Gastrocnemius medialis (tissue), 4 donors: Measurements from ENCODE around the gene EYS. TPM values are rescaled to one million over a fixed set of nuclear protein-coding genes. Genes with fewer than 3 reads are reported as not detected.

ENCODE experiments used
- ATAC-seq, 2 donors: fragments of 150-250 bp; one replicate each; pipeline ENCODE4 v1.9.1; 2016
- DNase-seq, 2 donors: peaks; one replicate each; pipeline ENCODE4 v3.0.0-alpha.2; 2019
- H3K27ac ChIP-seq, 4 donors: fragments of 200-600 bp; sonication (generic); 1 replicate in 1 of 4; 2 replicates in 3 of 4; pipeline ENCODE4 v1.5.1; 2016 to 2018; ENCODE audit warnings: mild to moderate bottlenecking in 2 of 4, moderate library complexity in 1 of 4
- H3K27me3 ChIP-seq, 3 donors: fragments of 200-600 bp; sonication (generic) in 2 of 3; 1 replicate in 1 of 3; 2 replicates in 2 of 3; pipeline versions ENCODE4 v1.5.1 to v1.6.0; 2016 to 2019; ENCODE audit warnings: mild to moderate bottlenecking in 1 of 3, moderate library complexity in 1 of 3
- H3K36me3 ChIP-seq, 2 donors: fragments of 200-600 bp; sonication (generic) in 1 of 2; one replicate each; pipeline ENCODE4 v1.5.1; 2017 to 2018
- H3K4me1 ChIP-seq, 2 donors: fragments of 200-600 bp; sonication (generic) in 1 of 2; one replicate each; pipeline ENCODE4 v1.5.1; 2016 to 2017; ENCODE audit warnings: mild to moderate bottlenecking in 2 of 2
- H3K4me3 ChIP-seq, 4 donors: fragments of 200-600 bp; sonication (generic) in 3 of 4; 1 replicate in 1 of 4; 2 replicates in 3 of 4; pipeline ENCODE4 v1.5.1; 2016 to 2019; ENCODE audit warnings: mild to moderate bottlenecking in 2 of 4
- H3K9me3 ChIP-seq, 3 donors: fragments of 200-600 bp; sonication (generic) in 2 of 3; 1 replicate in 1 of 3; 2 replicates in 2 of 3; pipeline ENCODE4 v1.5.1; 2016 to 2019
- POLR2A ChIP-seq, 2 donors: fragments of 450-650 bp; IDR thresholded peaks; one replicate each; pipeline ENCODE4 v1.6.1; 2017; ENCODE audit warnings: antibody characterized with exemption in 2 of 2, mild to moderate bottlenecking in 2 of 2, moderate library complexity in 2 of 2
- in situ Hi-C, 4 donors: fragments of 200-750 bp; cut with MboI; loops; one replicate each; pipeline versions ENCODE4 v1.15.0 to v1.8.0; 2017; ENCODE audit warnings: low sequenced_read_pairs in 4 of 4
- intact Hi-C: fragments of 100-400 bp; cut with DNase I; formaldehyde crosslinking; loops from one replicate; pipeline ENCODE4 v1.15.1; 2023; ENCODE audit warnings: low total_unique reads
- total RNA-seq, 4 donors: library from RNA; depleted of rRNA; stranded (reverse); fragments of >200 nt; gene quantifications; one replicate each; pipeline versions ENCODE4 v1.1.0 to v1.2.3, GENCODE V29; 2016
- TF ChIP-seq, protein P1 (sequence below), 5 experiments: fragments of 450-650 bp in 3 of 5; fragments of 200-600 bp in 2 of 5; sonication (generic) in 2 of 5; IDR thresholded peaks in 4 of 5; conservative IDR thresholded peaks in 1 of 5; 1 replicate in 4 of 5; 2 replicates in 1 of 5; pipeline ENCODE4 v1.5.1; 2016 to 2019; ENCODE audit warnings: antibody characterized with exemption in 5 of 5, mild to moderate bottlenecking in 3 of 5, moderate library complexity in 3 of 5

Gene EYS
- total RNA-seq, 4 donors from 2014 or later, result 0.20 TPM; not detected in 3

DNA sequence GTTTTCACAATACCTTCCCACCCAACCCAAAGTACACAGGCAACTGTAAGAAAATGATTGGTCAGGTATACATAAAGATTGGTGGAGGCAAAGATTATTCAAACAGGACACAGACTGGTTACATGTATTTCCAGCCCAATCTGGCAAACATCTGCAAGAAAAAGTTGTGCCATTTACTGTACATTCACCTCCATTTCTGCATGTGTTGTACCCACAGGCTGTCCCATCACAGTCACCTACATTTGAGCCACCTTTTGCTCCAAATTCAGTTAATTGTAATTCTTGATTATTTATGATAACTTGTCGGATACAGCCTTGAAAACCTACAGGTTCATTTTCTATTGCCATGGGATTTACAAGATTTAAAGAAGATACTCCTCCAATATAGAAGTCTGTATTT, 1985.8 kb downstream of the EYS start:
- Histone ChIP-seq H3K36me3 (no peaks in the 10 kb centered on the region), H3K9me3 (no peaks in the 10 kb centered on the region), H3K27me3 (no peaks in the 10 kb centered on the region), H3K4me3 (no peak overlapping the region), H3K4me1 (no peaks in the 10 kb centered on the region), H3K27ac (no peak overlapping the region)
- DNase-seq (no peak), ATAC-seq (no peak)
- TF ChIP-seq, protein P1, sequence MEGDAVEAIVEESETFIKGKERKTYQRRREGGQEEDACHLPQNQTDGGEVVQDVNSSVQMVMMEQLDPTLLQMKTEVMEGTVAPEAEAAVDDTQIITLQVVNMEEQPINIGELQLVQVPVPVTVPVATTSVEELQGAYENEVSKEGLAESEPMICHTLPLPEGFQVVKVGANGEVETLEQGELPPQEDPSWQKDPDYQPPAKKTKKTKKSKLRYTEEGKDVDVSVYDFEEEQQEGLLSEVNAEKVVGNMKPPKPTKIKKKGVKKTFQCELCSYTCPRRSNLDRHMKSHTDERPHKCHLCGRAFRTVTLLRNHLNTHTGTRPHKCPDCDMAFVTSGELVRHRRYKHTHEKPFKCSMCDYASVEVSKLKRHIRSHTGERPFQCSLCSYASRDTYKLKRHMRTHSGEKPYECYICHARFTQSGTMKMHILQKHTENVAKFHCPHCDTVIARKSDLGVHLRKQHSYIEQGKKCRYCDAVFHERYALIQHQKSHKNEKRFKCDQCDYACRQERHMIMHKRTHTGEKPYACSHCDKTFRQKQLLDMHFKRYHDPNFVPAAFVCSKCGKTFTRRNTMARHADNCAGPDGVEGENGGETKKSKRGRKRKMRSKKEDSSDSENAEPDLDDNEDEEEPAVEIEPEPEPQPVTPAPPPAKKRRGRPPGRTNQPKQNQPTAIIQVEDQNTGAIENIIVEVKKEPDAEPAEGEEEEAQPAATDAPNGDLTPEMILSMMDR (IDR thresholded peaks at IDR 0.05 in 4 of 5, conservative IDR thresholded peaks at IDR 0.05 in 1 of 5), result no peak
- TF ChIP-seq POLR2A (IDR thresholded peaks at IDR 0.05), result no peak
- intact Hi-C loops (no loop called here), in situ Hi-C loops (no loop called here)

DNA sequence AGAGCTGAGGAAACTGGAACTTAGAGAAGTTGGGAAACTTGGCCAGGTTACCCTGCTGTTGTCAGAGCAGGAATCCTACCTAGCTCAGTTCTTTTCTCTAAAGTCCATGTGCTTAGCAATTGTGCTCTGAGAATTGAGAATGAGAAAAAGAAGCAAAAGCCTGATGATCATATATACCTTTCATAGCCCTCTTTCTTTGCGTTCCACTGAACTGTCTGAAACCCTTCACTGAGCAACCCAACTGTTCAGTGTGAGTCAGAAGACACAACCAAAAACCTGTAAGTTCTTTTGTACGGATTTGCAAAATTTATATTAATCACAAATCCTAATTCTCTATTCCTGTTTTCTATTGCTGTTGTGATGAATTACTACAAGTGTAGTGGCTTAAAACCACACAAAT, 1990.9 kb downstream of the EYS start:
- ATAC-seq, result no peak
- no peaks in the 10 kb centered on the region for H3K9me3 ChIP-seq
- intact Hi-C loops, result no loop called here
- no peaks in the 10 kb centered on the region for H3K27me3 ChIP-seq
- peaks cover 0 to 30% of the 10 kb centered on the region in 2 donors for H3K36me3 ChIP-seq
- in situ Hi-C loops, result no loop called here
- H3K4me3 ChIP-seq, result no peak overlapping the region
- no peak overlapping the region for H3K27ac ChIP-seq
- DNase-seq, result no peak
- no peak for TF ChIP-seq POLR2A (IDR thresholded peaks at IDR 0.05)
- TF ChIP-seq, protein P1 (IDR thresholded peaks at IDR 0.05 in 4 of 5, conservative IDR thresholded peaks at IDR 0.05 in 1 of 5), result no peak
- H3K4me1 ChIP-seq, result no peaks in the 10 kb centered on the region

DNA sequence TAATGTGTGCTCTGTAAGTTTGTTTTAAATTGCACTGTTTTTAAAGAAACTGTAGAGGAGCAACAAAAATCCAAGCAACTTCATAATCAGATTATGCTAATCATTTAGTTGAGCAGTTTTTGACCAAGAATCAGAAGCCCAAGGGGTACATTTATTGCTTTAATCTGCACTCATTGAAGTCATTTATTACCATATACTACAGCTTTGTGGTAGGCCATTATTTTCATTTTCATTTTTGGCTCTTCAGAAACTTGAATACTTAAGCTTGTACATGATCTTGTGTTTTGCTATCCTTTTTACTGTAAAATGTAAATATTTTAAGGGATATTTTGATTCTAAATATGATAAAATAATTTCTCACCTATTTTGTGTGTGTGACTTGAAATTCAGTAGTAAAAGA, 1992.9 kb downstream of the EYS start:
- no peaks in the 10 kb centered on the region for H3K9me3 ChIP-seq
- H3K4me3 ChIP-seq, result no peak overlapping the region
- H3K4me1 ChIP-seq, result no peaks in the 10 kb centered on the region
- DNase-seq (no peak), ATAC-seq (no peak)
- no peak for TF ChIP-seq POLR2A (IDR thresholded peaks at IDR 0.05)
- TF ChIP-seq, protein P1 (IDR thresholded peaks at IDR 0.05 in 4 of 5, conservative IDR thresholded peaks at IDR 0.05 in 1 of 5), result no peak
- in situ Hi-C loops (no loop called here), intact Hi-C loops (no loop called here)
- H3K27me3 ChIP-seq, result no peaks in the 10 kb centered on the region
- no peak overlapping the region for H3K27ac ChIP-seq
- peaks cover 3 to 51% of the 10 kb centered on the region in 2 donors for H3K36me3 ChIP-seq

DNA sequence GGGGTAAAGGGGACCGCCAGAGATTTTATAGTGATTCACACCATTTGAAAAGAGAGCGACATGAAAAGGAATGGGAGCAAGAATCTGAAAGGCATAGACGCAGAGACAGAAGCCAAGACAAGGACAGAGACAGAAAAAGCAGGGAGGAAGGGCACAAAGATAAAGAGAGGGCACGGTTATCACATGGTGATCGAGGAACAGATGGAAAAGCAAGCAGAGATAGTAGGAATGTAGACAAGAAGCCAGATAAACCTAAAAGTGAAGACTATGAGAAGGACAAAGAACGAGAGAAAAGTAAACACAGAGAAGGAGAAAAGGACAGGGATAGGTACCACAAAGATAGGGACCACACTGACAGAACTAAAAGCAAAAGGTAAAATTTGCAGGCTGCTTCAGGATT, 1993.7 kb downstream of the EYS start:
- in situ Hi-C loops, result no loop called here
- Histone ChIP-seq H3K36me3 (peaks cover 3 to 57% of the 10 kb centered on the region in 2 donors), H3K27me3 (no peaks in the 10 kb centered on the region), H3K4me1 (no peaks in the 10 kb centered on the region), H3K27ac (no peak overlapping the region), H3K9me3 (no peaks in the 10 kb centered on the region), H3K4me3 (no peak overlapping the region)
- no peak for DNase-seq
- intact Hi-C loops, result no loop called here
- TF ChIP-seq POLR2A (IDR thresholded peaks at IDR 0.05), result no peak
- TF ChIP-seq, protein P1 (IDR thresholded peaks at IDR 0.05 in 4 of 5, conservative IDR thresholded peaks at IDR 0.05 in 1 of 5), result no peak
- ATAC-seq, result no peak

DNA sequence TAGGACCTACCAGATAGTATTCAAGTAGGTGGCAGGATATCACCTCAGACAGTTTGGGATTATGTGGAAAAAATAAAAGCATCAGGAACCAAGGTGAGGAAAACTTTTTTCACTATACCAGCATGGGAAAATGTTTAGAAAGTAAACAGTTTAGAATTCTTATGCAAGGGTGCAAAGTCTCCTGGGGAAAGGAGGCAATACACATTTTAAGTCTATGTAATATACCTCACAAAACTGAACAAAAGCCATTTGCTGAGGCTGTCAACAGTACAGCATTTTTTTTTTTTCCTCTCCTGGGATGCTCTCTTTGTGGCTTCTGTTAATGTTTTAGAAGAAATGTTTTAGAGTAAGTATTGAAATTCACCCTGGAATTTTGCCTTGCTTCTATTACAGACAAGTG, 1997.9 kb downstream of the EYS start:
- Histone ChIP-seq H3K36me3 (peaks cover 3 to 80% of the 10 kb centered on the region in 2 donors), H3K4me1 (no peaks in the 10 kb centered on the region), H3K27me3 (no peaks in the 10 kb centered on the region), H3K9me3 (no peaks in the 10 kb centered on the region), H3K4me3 (no peak overlapping the region), H3K27ac (no peak overlapping the region)
- ATAC-seq (no peak), DNase-seq (no peak)
- intact Hi-C loops, result no loop called here
- in situ Hi-C loops, result no loop called here
- TF ChIP-seq, protein P1 (IDR thresholded peaks at IDR 0.05 in 4 of 5, conservative IDR thresholded peaks at IDR 0.05 in 1 of 5), result no peak
- TF ChIP-seq POLR2A (IDR thresholded peaks at IDR 0.05), result no peak
